ENCODE results near the gene OR5H6. TPM values are rescaled to one million over a fixed set of nuclear protein-coding genes. Genes with fewer than 3 reads are reported as not detected.
"Not testable (repeated sequence)": the region's sequence is repeated elsewhere in the genome, so short reads cannot be mapped to it uniquely, and the experiment has no call there.

Gene OR5H6
- total RNA-seq, 2 donors from 2014 or later: not detected

DNA sequence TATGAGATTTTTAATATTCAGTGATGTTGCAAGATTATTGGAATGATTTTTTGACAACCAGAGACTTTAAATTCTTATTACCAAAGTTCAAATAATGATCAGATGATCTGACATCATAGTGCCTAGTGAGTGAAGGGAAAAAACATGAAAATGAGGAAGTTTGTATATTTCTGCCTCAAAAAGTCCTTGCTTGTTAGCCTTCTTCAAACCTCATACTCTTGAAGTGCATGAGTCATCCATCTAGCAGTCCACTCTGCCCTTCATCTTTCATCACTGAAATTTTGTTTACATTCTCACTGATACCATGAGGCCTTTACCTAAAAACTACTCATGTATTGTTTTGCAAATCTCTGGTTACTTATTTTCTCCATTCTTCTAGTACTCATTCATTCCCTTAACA is 23.9 kb upstream of the OR5H6 start:
- intact Hi-C loops (cut with DNase I): no loop called here
- Histone ChIP-seq H3K9ac (ENCODE audit: low read depth in 2 of 2, low read length in 2 of 2) (no peak overlapping the region), H3K27me3 (no peaks in the 10 kb centered on the region), H3K9me3 (no peaks in the 10 kb centered on the region), H3K4me3 (no peak overlapping the region), H3K4me1 (no peaks in the 10 kb centered on the region), H3K27ac (no peak overlapping the region), H3K36me3 (no peaks in the 10 kb centered on the region)
- DNase-seq: no peak
- TF ChIP-seq, protein P1, sequence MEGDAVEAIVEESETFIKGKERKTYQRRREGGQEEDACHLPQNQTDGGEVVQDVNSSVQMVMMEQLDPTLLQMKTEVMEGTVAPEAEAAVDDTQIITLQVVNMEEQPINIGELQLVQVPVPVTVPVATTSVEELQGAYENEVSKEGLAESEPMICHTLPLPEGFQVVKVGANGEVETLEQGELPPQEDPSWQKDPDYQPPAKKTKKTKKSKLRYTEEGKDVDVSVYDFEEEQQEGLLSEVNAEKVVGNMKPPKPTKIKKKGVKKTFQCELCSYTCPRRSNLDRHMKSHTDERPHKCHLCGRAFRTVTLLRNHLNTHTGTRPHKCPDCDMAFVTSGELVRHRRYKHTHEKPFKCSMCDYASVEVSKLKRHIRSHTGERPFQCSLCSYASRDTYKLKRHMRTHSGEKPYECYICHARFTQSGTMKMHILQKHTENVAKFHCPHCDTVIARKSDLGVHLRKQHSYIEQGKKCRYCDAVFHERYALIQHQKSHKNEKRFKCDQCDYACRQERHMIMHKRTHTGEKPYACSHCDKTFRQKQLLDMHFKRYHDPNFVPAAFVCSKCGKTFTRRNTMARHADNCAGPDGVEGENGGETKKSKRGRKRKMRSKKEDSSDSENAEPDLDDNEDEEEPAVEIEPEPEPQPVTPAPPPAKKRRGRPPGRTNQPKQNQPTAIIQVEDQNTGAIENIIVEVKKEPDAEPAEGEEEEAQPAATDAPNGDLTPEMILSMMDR (IDR thresholded peaks at IDR 0.05): no peak

DNA sequence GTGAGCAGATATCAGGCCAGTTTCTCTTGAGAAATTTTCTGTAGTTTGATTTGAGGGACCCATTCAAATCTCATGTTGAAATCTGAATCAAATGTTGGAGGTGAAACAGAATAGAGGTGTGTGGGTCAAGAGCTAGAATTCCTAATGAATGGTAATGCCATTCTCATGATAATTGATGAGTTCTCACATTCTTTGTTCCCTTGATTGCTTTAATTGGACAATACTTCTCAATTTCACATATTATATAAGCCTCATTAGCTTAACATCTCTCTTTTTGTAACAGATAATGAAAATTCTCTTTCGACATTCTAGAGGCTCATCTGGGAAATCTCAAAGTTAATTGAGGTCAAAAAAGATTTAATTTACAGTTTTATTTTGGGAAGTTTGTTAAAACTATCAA is 21.9 kb upstream of the OR5H6 start:
- Histone ChIP-seq H3K4me1 (no peaks in the 10 kb centered on the region), H3K36me3 (no peaks in the 10 kb centered on the region), H3K27me3 (no peaks in the 10 kb centered on the region), H3K9me3 (no peaks in the 10 kb centered on the region), H3K9ac (ENCODE audit: low read depth in 2 of 2, low read length in 2 of 2) (no peak overlapping the region), H3K4me3 (no peak overlapping the region), H3K27ac (no peak overlapping the region)
- TF ChIP-seq, protein P1 (IDR thresholded peaks at IDR 0.05): no peak
- no peak for DNase-seq
- intact Hi-C loops (cut with DNase I): no loop called here

DNA sequence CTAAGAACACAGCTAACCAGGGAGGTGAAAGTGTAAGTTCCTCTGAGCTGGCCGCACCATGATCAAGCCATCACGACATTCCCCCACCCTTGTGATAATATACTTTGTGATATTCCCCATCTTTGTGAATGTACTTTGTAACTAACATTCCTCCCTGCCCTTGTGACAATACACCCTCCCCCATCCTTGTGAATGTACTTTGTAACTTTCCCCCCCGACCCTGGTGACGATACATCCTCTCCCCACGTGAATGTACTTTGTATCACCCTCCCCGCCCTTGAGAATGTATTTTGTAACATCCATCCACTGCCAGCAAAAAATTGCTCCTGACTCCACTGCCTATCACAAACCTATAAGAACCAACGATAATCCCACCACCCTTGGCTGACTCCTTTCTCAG is 20.2 kb upstream of the OR5H6 start:
- no peak for DNase-seq
- TF ChIP-seq, protein P1 (IDR thresholded peaks at IDR 0.05): no peak
- H3K27me3 ChIP-seq: no peaks in the 10 kb centered on the region
- H3K9ac ChIP-seq (ENCODE audit: low read depth in 2 of 2, low read length in 2 of 2): no peak overlapping the region
- no peaks in the 10 kb centered on the region for H3K9me3 ChIP-seq
- no peak overlapping the region for H3K4me3 ChIP-seq
- intact Hi-C loops (cut with DNase I): no loop called here
- no peak overlapping the region for H3K27ac ChIP-seq
- no peaks in the 10 kb centered on the region for H3K36me3 ChIP-seq
- H3K4me1 ChIP-seq: no peaks in the 10 kb centered on the region

DNA sequence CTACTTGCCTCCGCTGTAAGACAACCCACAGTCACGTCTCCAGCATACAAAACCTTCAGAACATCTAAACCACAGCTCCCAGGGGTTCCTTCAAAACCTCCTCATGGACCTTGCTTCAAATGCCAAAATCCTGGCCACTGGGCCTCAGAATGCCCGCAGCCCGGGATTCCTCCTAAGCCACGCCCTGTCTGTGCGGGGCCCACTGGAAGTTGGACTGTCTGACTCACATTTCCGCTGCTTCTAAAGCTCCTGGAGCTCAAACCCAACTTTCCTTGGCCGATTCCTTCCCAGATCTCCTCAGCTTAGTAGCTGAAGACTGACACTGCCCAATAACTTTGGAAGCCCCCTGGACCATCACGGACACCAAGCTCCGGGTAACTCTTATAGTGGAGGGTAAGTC is 17.9 kb upstream of the OR5H6 start:
- TF ChIP-seq, protein P1 (IDR thresholded peaks at IDR 0.05): no peak
- intact Hi-C loops (cut with DNase I): no loop called here

DNA sequence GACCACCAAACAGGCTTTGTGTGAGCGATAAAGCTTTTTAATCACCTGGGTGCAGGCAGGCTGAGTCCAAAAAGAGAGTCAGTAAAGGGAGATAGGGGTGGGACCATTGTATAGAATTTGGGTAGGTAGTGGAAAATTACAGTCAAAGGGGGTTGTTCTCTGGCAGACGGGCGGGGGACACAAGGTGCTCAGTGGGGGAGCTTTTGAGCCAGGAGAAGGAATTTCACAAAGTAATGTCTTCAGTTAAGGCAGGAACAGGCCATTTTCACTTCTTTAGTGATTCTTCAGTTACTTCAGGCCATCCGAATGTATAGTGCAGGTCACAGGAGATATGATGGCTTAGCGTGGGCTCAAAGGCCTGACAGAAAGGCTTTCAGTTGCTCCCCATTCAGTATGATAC is 8.0 kb upstream of the OR5H6 start:
- H3K27me3 ChIP-seq; H3K36me3 ChIP-seq; DNase-seq; H3K4me1 ChIP-seq; intact Hi-C loops (cut with DNase I); H3K9ac ChIP-seq (ENCODE audit: low read depth in 2 of 2, low read length in 2 of 2); H3K4me3 ChIP-seq; H3K27ac ChIP-seq; H3K9me3 ChIP-seq: not testable (repeated sequence)

More for the DNA sequence above, 17.9 kb upstream of the OR5H6 start:
- no peak overlapping the region for H3K9ac ChIP-seq (ENCODE audit: low read depth in 2 of 2, low read length in 2 of 2)
- no peak overlapping the region for H3K4me3 ChIP-seq
- H3K9me3 ChIP-seq: no peaks in the 10 kb centered on the region
- no peaks in the 10 kb centered on the region for H3K4me1 ChIP-seq
- no peak overlapping the region for H3K27ac ChIP-seq
- no peak for DNase-seq
- H3K36me3 ChIP-seq: no peaks in the 10 kb centered on the region
- H3K27me3 ChIP-seq: no peaks in the 10 kb centered on the region

DNA sequence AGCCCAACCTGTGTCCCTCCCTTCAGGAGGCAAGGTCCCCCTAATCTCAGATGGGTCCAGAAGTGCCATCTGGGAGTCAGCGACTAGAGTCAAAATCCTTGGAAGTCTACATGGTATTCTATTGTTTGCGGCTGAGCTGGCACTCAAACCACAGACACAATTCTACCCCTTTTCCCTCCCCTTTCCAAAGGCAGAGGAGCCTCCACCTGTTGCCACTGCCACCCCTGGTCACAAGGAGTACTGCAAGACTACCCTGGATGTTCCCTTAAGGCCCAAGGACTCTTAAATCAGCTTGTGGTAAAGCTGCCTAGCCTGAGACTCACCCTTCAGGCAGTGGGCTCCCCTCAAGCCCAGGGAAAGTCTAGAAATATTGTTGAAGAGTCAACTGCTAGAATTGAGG is 4.3 kb upstream of the OR5H6 start:
- no peaks in the 10 kb centered on the region for H3K36me3 ChIP-seq
- H3K4me3 ChIP-seq: no peak overlapping the region
- no peak overlapping the region for H3K9ac ChIP-seq (ENCODE audit: low read depth in 2 of 2, low read length in 2 of 2)
- H3K9me3 ChIP-seq: no peaks in the 10 kb centered on the region
- no peak overlapping the region for H3K27ac ChIP-seq
- intact Hi-C loops (cut with DNase I): no loop called here
- DNase-seq: no peak
- TF ChIP-seq, protein P1 (IDR thresholded peaks at IDR 0.05): no peak
- H3K4me1 ChIP-seq: no peaks in the 10 kb centered on the region
- H3K27me3 ChIP-seq: no peaks in the 10 kb centered on the region

Data from colonic mucosa (tissue), 4 donors.